MM.1S (cell line): ENCODE measurements around the gene KIRREL3.
A peak's percentile ranks its signal among the peaks of the same experiment; 100 is the strongest.

Experiments used
- CTCF ChIP-seq: fragments of 300-600 bp; sonication (generic); IDR thresholded peaks from 2 replicates; pipeline ENCODE4 v1.5.1; 2016; ENCODE audit warnings: antibody characterized with exemption, low read length, mixed read lengths
- EZH2 ChIP-seq: fragments of 300-600 bp; sonication (generic); optimal IDR thresholded peaks from 2 replicates; pipeline ENCODE3; 2017; ENCODE audit warnings: low read depth, mild to moderate bottlenecking, antibody characterized with exemption, low read length, mixed read lengths
- EZH2phosphoT487 ChIP-seq: fragments of 300-600 bp; sonication (generic); IDR thresholded peaks from 2 replicates; pipeline ENCODE4 v1.6.1; 2018; ENCODE audit warnings: antibody characterized with exemption, low read length

DNA sequence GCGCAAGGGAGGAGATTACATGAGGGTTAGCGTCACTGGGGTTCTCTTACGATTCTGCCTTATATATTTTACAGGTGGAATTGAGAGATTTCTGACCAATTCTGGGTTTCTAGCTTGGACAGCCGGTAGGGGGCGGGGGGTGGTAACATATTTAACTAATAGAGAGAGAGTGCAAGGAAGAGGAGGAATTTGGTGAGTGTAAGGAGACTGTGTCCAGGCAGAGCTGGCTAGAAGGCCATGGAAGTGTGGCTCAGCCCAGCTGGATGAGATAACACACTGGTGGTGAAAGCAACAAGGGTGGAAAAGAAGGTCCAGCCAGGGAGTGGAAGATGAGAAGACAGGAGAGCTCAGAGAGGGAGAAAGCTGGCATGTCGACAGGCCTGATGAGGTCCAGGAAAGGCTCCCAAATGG is 588.6 kb downstream of the KIRREL3 start:
- TF ChIP-seq CTCF: peak; percentile 33
- TF ChIP-seq EZH2: no peak
- TF ChIP-seq EZH2phosphoT487: no peak
